GM13977 (cell line): ENCODE data around the gene SLC6A11.
A peak's percentile ranks its signal among the peaks of the same experiment; 100 is the strongest.

Experiments used
- DNase-seq: peaks from one replicate; pipeline ENCODE4 v3.0.0; 2012; ENCODE audit warnings: low spot score
- in situ Hi-C: fragments of 300-500 bp; cut with MboI; formaldehyde crosslinking; loops from one replicate; pipeline ENCODE4 v1.12.0; 2022; ENCODE audit warnings: low sequenced_read_pairs, low pct_unique_long_range_greater_than_20kb, mixed read lengths, inconsistent platforms; ENCODE audit not compliant: unreplicated experiment
- TF ChIP-seq, protein P1 (sequence below): IDR thresholded peaks from 2 replicates; pipeline ENCODE4 v1.5.1; 2012; ENCODE audit warnings: mild to moderate bottlenecking, control low read depth; ENCODE audit not compliant: insufficient read depth; ENCODE audit errors: extremely low read depth, missing control alignments

Gene SLC6A11

DNA sequence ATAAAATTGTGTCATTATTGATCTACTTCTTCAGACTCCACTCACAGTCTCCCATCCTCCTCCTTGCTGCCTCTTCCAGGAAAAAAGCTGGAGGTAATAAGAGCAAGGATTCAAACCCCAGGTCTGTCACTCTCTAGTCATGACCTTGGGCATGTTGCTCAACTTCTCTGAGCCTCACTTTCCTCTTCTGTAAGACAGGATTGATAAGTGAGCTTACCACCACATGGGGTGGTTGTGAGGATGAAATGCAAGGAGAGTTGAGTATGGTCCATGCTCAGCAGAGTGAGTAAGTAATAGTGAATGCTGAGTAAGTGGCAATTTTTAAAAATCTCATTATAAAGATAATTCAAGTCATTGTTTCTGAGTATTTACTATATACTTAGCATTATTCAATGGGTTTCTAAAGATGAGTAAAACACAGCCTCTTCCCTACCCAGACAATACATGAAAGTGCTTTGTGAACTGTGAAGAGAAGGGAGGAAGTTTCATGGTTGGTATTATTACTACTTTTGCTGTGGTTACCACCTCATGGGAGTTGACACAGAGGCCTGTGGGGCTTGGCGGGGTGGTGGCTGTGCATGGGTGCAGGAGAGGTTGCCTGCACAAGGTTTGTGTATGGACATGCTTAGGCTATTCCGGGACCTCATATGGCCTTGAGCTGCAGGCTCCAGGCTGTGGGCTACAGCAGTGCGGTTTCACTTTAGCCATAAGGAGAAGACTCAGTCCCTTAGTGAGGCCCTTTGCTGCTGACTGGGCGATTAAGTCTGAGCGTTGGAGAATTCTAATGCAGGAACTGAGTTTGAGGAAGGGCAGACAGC, 30.0 kb downstream of the SLC6A11 start:
- peak; percentile 48 for DNase-seq
- TF ChIP-seq, protein P1, sequence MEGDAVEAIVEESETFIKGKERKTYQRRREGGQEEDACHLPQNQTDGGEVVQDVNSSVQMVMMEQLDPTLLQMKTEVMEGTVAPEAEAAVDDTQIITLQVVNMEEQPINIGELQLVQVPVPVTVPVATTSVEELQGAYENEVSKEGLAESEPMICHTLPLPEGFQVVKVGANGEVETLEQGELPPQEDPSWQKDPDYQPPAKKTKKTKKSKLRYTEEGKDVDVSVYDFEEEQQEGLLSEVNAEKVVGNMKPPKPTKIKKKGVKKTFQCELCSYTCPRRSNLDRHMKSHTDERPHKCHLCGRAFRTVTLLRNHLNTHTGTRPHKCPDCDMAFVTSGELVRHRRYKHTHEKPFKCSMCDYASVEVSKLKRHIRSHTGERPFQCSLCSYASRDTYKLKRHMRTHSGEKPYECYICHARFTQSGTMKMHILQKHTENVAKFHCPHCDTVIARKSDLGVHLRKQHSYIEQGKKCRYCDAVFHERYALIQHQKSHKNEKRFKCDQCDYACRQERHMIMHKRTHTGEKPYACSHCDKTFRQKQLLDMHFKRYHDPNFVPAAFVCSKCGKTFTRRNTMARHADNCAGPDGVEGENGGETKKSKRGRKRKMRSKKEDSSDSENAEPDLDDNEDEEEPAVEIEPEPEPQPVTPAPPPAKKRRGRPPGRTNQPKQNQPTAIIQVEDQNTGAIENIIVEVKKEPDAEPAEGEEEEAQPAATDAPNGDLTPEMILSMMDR: no peak
- in situ Hi-C loops: no loop called here

DNA sequence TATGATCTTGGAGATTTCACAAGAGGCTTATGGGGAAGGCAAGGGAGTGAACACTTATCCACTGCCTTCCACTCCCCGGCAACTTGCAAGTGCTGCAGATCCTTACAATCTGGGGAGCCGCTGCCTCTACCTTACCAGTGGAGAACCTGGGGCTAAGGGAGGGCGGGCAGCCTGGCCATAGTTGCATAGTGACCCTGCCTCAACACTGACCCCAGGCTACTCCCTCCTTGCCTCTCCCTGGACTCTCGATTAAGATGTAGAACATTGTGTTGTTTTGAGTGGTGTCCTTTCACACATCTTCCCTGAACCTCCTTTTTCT, 30.6 kb downstream of the SLC6A11 start:
- TF ChIP-seq, protein P1: no peak
- no peak for DNase-seq
- in situ Hi-C loops: no loop called here

GRCh38 chr3:10848261-10848660, 32.2 kb downstream of the SLC6A11 start:
- TF ChIP-seq, protein P1: no peak
- in situ Hi-C loops: no loop called here
- DNase-seq: peak; percentile 56

- DNase-seq: no peak
- in situ Hi-C loops: no loop called here
- TF ChIP-seq, protein P1: no peak
Measured at GRCh38 chr3:10852066-10852808, 36.2 kb downstream of the SLC6A11 start.

- DNase-seq: no peak
- TF ChIP-seq, protein P1: no peak
- in situ Hi-C loops: no loop called here
Measured at GRCh38 chr3:10855083-10855870, 39.2 kb downstream of the SLC6A11 start.

DNA sequence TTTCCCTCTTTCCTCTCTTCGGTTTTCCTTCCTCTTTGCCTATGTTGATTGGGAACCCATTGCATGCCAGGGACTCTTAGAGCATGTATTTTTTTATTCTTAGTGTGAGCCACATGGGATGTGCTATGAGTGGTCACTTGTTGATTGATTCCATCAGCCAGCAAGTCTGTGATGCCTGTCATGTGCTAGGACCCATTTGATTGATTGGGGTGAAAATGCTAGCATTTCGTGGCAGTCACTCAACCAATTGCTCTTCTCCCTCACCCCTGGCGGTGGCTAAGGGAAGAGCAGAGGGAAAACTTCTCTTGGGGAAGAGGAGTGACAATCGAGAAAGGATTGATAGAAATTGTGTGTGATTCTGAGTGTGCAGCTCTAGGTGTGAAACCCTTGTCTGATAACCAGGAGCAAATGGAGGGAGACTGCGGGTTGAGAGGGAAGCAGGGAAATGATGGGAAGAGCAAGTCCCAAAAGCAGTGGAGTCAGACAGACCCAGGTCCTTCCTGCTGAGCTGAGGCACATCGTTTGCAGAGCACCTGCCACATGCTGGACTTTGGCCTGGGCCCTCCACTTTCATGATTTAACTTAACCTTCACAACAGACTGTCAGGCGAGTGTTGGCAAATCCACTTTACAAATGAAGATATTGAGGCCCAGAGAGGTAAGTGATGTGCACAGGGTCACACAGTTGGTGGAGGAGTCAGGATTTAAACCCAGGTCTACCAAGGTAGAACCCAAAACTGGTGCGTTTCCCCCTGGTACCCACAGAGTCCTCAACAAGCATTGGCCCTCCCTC, 40.0 kb downstream of the SLC6A11 start:
- in situ Hi-C loops: no loop called here
- TF ChIP-seq, protein P1: peak; percentile 22
- DNase-seq: no peak
